HG03439 (cell line): ENCODE results near the gene POMGNT2.

Source experiments
- ATAC-seq: cut with Tn5 transposase; IDR thresholded peaks from one replicate; pipeline ENCODE4 v1.9.1; 2021; ENCODE audit warnings: mild to moderate bottlenecking, moderate library complexity; ENCODE audit not compliant: unreplicated experiment

The POMGNT2 gene

GRCh38 chr3:43105596-43106292, at the start of gene POMGNT2:
Gene POMGNT2, minus strand, starts transcription at chr3:43106079. Its CDS starts 24,648 bp downstream, at chr3:43081431.
- peak; percentile 88 for ATAC-seq

- no peak for ATAC-seq
Measured at GRCh38 chr3:43154980-43155379, 49.1 kb upstream of the POMGNT2 start.

GRCh38 chr3:43153216-43154083, 47.6 kb upstream of the POMGNT2 start:
- ATAC-seq, result no peak

GRCh38 chr3:43152649-43153048, 46.8 kb upstream of the POMGNT2 start:
- no peak for ATAC-seq

GRCh38 chr3:43148033-43148432, 42.2 kb upstream of the POMGNT2 start:
- ATAC-seq, result no peak

- ATAC-seq, result no peak
Measured at GRCh38 chr3:43146599-43146998, 40.7 kb upstream of the POMGNT2 start.

GRCh38 chr3:43144761-43145490, 39.0 kb upstream of the POMGNT2 start:
- ATAC-seq, result no peak

GRCh38 chr3:43142472-43142871, 36.6 kb upstream of the POMGNT2 start:
- no peak for ATAC-seq

GRCh38 chr3:43138488-43139231, 32.8 kb upstream of the POMGNT2 start:
- no peak for ATAC-seq

- ATAC-seq, result no peak
Measured at GRCh38 chr3:43132870-43133636, 27.2 kb upstream of the POMGNT2 start.

- ATAC-seq, result no peak
Measured at GRCh38 chr3:43132193-43132592, 26.3 kb upstream of the POMGNT2 start.

GRCh38 chr3:43128464-43128863, 22.6 kb upstream of the POMGNT2 start:
- ATAC-seq, result no peak

GRCh38 chr3:43126536-43126935, 20.7 kb upstream of the POMGNT2 start:
- no peak for ATAC-seq

- ATAC-seq, result no peak
Measured at GRCh38 chr3:43123895-43124294, 18.0 kb upstream of the POMGNT2 start.

- no peak for ATAC-seq
Measured at GRCh38 chr3:43120937-43121336, 15.1 kb upstream of the POMGNT2 start.

- no peak for ATAC-seq
Measured at GRCh38 chr3:43117257-43117656, 11.4 kb upstream of the POMGNT2 start.

GRCh38 chr3:43113671-43114070, 7.8 kb upstream of the POMGNT2 start:
- ATAC-seq, result no peak

- no peak for ATAC-seq
Measured at GRCh38 chr3:43106293-43106628, 382 bp upstream of the POMGNT2 start.

GRCh38 chr3:43104660-43105595, 951 bp downstream of the POMGNT2 start:
- no peak for ATAC-seq
